ENCODE measurements around the gene UST. TPM values are rescaled to one million over a fixed set of nuclear protein-coding genes. Genes with fewer than 3 reads are reported as not detected.

Gene UST
- total RNA-seq, 1 donor from 2014 or later = 5.5 TPM

DNA sequence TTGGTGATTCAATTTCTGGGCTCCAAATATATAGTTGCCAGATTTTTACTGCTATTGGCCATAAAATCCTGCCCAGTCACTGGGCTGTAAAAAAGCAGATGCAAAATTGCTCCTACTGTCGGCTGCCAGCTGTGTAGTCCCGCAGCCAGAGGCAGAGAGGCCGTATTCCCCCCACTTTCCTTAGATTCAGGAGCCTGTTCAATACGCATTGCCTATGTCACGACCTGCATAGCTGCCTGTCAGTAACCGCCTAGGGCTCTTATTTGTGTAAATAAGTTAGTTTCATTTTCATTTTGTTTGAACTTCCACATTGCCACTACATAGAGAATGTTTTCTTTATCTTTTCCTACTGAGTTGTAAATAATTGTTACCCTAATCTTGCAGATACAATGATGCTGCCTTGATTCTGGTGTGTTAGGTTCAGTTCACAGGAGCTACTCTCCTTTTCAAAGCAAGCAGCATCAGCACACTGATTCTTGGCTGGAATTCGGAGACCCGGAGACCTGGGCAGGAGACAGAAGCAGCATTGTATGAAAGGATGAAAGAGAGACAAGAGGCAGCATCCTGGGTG, 46.0 kb upstream of the UST start:
- Mint-ChIP-seq H3K9me3 (peaks cover 10% of the 10 kb centered on the region), H3K4me1 (peaks cover 34% of the 10 kb centered on the region), H3K27ac (ENCODE audit: unreplicated experiment) (no peak overlapping the region), H3K4me3 (peak overlapping the region; percentile 1), H3K27me3 (ENCODE audit: low read depth) (no peaks in the 10 kb centered on the region), H3K36me3 (ENCODE audit: low read depth) (peaks cover 4% of the 10 kb centered on the region)
- TF ChIP-seq, protein P1, sequence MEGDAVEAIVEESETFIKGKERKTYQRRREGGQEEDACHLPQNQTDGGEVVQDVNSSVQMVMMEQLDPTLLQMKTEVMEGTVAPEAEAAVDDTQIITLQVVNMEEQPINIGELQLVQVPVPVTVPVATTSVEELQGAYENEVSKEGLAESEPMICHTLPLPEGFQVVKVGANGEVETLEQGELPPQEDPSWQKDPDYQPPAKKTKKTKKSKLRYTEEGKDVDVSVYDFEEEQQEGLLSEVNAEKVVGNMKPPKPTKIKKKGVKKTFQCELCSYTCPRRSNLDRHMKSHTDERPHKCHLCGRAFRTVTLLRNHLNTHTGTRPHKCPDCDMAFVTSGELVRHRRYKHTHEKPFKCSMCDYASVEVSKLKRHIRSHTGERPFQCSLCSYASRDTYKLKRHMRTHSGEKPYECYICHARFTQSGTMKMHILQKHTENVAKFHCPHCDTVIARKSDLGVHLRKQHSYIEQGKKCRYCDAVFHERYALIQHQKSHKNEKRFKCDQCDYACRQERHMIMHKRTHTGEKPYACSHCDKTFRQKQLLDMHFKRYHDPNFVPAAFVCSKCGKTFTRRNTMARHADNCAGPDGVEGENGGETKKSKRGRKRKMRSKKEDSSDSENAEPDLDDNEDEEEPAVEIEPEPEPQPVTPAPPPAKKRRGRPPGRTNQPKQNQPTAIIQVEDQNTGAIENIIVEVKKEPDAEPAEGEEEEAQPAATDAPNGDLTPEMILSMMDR (conservative IDR thresholded peaks at IDR 0.05) = no peak
- DNase-seq (ENCODE audit: low read depth, low spot score) = no peak

DNA sequence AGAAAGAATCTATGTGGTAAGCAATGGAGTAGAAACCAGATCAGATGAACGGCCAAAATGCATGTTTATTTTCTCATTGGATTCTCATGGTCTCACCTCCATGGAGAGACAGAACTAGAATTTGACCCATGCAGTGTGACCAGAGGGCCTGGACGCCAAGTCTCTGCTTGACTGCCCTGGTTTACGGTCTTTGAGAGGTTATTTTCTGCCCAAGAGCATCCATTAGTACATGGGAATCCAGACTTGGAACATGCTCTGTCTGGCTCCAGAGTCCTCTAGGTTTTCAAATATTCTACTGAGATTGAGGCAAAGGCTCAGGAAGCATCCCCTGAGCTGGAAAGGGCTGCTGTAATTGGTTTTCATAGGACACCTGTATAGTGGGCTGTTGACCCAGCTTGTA, 45.5 kb upstream of the UST start:
- Mint-ChIP-seq H3K9me3 (peaks cover 10% of the 10 kb centered on the region), H3K36me3 (ENCODE audit: low read depth) (peaks cover 4% of the 10 kb centered on the region), H3K27ac (ENCODE audit: unreplicated experiment) (no peak overlapping the region), H3K27me3 (ENCODE audit: low read depth) (no peaks in the 10 kb centered on the region), H3K4me3 (no peak overlapping the region), H3K4me1 (peaks cover 34% of the 10 kb centered on the region)
- TF ChIP-seq, protein P1 (conservative IDR thresholded peaks at IDR 0.05) = no peak
- DNase-seq (ENCODE audit: low read depth, low spot score) = no peak

DNA sequence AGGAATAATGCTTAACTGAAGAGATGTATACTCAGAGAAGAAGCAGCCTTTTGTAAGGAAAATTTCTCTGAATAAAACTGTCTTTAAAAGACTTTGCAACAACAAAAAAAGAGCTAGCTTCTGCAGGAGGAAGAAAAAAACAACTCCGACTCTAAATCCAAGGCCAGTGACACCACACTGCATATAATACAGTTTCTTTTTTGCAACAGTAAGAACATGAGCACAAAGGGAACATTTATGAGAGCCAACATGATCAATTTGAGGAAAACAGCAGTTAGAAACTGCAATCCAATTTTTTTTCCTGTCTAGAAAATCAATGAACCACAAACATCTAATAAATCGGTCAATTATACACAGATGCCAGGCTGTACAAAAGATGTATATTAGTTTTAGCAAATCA, 42.9 kb upstream of the UST start:
- Mint-ChIP-seq H3K27ac (ENCODE audit: unreplicated experiment) (no peak overlapping the region), H3K36me3 (ENCODE audit: low read depth) (peaks cover 2% of the 10 kb centered on the region), H3K9me3 (peaks cover 6% of the 10 kb centered on the region), H3K4me1 (peaks cover 34% of the 10 kb centered on the region), H3K27me3 (ENCODE audit: low read depth) (no peaks in the 10 kb centered on the region), H3K4me3 (peak overlapping the region; percentile 24)
- TF ChIP-seq, protein P1 (conservative IDR thresholded peaks at IDR 0.05) = no peak
- no peak for DNase-seq (ENCODE audit: low read depth, low spot score)

DNA sequence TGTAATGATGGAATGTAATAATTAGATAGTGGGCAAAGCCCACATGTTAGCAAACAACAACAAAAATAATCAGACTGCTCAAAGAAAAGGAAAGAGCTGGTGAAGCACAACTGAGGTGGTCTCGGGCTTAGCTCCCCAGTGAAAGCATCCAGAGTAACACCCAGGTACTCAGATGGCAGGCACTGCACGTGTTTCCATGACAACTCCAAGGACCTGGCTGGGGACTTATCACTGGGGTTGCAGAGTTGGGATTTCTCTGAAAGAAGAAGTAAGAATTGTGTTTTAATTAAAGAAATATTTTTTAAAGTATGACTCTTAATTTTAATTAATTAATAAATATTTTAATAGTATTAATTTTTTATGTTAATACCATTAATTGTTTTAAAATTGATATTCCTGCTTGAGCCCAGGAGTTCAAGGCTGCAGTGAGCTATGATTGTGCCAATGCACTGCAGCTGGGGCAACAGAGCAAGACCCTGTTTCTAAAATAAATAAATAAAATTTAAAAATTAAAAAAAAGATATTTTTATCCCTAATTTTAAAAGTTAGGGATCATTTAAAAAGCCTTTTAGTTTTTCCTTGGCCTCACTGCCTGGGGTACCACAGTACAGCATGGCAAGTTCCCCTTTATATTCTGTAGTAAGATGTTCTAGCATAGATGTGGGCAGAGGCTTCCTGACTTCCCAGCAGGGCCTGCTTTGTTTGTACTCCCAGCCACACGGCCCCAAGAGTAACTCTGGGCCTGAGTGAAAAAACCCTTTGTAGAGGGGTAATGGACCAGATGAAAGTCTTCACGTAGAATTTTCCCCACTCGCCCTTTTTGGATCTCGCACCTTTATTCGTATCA, 42.2 kb upstream of the UST start:
- Mint-ChIP-seq H3K27ac (ENCODE audit: unreplicated experiment) (no peak overlapping the region), H3K4me3 (no peak overlapping the region), H3K36me3 (ENCODE audit: low read depth) (peaks cover 2% of the 10 kb centered on the region), H3K4me1 (peaks cover 34% of the 10 kb centered on the region), H3K27me3 (ENCODE audit: low read depth) (no peaks in the 10 kb centered on the region), H3K9me3 (peaks cover 6% of the 10 kb centered on the region)
- TF ChIP-seq, protein P1 (conservative IDR thresholded peaks at IDR 0.05) = no peak
- DNase-seq (ENCODE audit: low read depth, low spot score) = no peak

DNA sequence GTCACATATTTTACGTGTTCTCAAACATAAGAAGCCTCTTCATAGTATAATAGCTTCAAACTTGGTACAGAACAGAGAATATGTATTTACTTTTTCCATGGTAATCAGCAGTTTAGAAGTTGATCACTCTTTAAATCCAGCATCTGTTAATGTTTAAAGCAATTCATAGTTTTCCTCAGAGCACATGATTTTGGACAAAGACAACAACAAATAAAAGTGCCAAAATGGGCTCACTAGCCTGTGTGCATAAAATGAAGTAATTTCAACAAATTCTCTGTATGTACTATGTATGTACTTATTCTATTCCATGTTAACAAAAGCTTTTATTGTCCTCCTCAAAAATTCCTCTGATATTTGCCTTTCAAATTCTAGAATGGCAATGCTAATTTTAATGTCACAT, 38.1 kb upstream of the UST start:
- DNase-seq (ENCODE audit: low read depth, low spot score) = no peak
- TF ChIP-seq, protein P1 (conservative IDR thresholded peaks at IDR 0.05) = no peak
- no peak overlapping the region for H3K4me3 Mint-ChIP-seq
- H3K27ac Mint-ChIP-seq (ENCODE audit: unreplicated experiment) = no peak overlapping the region
- H3K4me1 Mint-ChIP-seq = peaks cover 13% of the 10 kb centered on the region
- H3K36me3 Mint-ChIP-seq (ENCODE audit: low read depth) = peaks cover 3% of the 10 kb centered on the region
- H3K9me3 Mint-ChIP-seq = peaks cover 5% of the 10 kb centered on the region
- H3K27me3 Mint-ChIP-seq (ENCODE audit: low read depth) = no peaks in the 10 kb centered on the region
